UCSD-AML1 (cell line): Measurements from ENCODE around the gene PALLD.

ENCODE experiments used
- DNase-seq: peaks from one replicate; lab custom pipeline; 2025; ENCODE audit not compliant: unreplicated experiment; lab: John Stamatoyannopoulos, UW

PALLD gene

DNA sequence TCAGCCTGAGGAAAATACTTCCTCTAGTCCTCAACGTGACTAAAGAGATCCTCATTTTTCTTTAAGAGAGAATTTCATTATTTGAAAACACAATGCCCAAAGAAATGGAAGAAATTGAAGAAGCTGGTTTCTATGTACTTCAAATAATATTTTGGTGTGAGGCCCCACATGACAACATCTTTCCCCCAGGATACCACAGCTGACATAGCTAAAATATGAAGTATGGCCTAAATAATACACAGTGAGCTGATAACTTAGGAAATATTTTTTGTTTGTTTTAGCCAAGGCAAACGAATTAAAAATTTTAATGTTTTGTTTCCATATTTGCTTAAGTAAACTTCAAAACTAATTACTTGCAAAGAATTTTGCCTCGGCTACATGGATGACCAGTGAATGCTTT, 364.0 kb downstream of the PALLD start:
- no peak for DNase-seq

DNA sequence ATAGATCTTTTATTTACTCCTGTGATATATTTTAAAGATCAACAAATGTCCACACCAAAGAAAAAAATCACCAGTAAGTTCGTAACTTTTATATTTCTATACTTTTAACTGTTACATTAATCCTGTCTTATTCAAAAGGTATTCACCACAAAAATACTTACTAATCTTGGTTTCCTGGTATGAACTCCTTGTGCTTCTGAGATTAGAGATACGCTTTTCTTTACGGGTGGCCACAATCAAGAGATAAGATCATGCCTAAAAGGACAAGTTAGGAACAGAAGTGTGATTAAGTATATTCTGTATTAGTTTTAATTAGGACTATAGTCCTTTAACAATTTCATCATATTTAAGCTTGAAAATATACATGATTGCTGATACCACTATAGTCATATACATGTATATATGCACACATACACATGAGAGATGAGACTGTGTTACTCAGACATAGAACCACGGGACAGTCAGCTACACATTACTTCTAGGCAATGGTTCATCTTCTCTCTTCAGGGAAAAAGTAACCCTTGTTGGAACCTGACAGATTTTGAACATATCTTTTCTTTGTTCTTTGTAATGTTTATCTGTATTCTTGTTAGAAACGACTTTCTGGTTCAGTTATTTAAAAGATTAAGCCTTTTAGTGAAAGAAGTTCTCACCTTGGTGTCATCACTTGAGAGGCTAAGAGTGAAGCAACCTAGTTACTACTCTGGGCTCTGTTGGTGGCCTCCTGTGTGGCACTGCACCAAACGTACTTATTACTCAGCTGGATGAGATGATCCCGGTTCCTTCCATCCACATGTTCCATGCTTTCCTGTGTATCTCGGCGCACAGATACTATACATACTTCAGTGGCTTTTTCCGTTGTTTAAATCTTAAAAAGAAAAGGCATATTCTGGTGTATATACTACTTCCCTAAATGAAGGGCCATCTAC, 367.1 kb downstream of the PALLD start:
- no peak for DNase-seq

DNA sequence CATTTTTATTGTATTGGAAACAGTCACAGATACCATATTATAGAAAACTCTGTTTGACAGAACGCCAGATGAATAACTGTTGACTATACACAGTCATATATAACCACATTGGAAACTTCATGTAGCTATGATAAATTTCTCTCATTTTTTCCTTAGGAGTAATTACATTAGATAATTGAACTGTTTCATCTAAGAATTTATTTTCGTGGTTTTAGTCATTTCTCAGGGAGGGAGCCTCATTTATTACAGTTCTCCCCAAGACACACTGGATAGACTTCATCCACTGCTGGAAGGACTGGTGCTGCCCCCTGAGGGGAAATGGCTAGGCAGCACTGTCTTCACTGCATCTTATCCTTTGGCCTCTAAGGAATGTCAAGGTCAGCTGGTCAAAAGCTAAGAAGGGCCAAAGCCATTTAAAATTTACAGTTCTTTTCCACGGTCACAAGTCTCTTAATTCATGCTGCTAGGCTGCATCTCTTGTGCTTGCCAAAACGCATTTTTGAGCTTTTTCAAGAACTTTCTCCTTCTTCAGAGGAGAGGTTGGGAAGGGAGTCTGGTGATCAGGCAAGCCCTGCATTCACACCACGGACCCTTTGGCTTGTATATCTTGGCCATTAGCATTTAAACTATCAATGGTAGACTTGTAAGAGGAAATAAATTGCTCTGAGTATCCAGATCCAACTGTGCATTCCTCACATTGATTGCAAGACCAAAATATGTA, 368.1 kb downstream of the PALLD start:
- DNase-seq, result no peak

DNA sequence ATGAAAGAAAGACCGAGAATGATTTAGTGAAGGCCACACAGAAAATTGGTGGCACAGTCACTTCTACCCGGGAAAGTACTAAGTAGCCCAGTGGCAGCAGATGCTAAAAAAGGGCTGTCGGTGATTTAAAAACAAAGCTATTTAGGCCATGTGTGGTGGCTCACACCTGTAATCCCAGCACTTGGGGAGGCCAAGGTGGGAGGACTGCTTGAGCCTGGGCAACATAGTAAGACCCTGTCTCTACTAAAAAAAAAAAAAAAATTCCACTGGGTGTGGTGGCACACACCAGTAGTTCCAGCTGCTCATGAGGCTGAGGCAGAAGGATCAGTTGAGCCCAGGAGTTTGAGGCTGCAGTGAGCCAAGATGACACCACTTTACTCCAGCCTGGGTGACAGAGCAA, 369.0 kb downstream of the PALLD start:
- DNase-seq, result no peak

DNA sequence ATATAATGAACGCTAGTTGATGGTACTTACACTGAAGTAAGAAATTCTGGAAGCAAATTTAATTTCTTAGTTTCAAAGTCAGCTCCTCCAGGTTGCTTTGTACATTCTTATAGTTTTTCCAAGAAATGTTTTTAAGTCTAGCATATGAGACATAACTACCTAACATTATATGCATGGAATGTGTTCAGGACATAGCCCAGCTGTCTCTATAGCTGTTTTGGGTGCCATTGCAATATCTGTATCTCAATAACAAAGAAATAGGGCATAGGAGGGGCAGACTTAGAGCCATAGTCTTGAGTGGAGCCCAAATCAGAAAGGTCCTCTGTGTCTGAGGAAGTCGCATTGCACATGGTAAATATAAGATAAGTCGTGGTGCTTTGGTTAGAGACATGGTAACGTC, 369.8 kb downstream of the PALLD start:
- no peak for DNase-seq

DNA sequence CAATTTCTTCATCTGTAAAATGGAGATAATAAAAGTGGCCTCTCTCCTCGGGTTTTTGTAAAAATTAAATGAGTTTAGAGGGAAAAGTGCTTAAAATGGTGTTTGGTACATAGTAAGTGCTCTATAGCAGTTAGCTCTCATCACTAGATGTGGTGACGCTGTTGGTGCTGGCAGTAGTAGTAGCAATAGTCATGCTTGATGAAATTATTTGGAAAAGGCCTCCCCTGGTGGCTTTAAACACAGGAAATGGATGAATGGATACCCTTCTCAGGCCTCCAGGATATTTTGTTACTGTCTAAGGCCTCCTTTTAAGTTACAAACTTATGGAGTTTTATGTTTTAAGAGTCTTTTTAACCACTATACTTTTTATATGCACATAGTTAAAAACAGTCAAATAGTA, 370.3 kb downstream of the PALLD start:
- no peak for DNase-seq

DNA sequence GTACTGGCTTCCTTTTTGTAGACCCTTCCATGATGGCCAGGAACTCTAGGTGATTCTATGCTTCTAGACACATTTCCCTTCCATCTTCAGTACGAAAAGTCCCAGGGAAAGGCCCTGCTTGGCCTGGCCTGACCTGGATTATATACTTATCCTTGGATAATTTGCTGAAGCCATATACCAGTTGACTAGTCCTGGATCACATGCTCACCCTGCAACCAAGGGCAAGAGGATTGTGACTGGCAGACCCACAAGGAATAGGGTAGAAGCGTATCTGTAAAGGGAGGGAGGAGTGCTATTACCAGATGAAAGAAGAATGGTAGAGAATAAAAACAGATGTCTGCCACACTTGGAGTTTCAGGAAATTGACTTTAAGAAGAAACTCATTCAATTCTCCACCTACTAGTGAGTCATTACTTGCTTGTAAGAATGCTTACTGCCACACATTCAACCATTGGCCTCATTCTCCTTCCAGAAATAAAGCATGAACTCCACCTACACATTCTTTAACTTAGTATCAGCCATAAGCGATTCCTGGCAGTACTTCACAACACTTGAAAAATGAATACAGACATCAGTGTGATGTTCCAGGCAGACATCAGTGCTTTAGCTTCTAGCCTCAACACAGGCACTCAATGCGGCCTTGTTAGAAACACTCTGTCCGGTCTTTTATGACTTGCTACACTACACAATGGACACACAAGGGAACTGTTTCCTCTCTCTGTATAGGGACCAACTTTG, 371.4 kb downstream of the PALLD start:
- no peak for DNase-seq

DNA sequence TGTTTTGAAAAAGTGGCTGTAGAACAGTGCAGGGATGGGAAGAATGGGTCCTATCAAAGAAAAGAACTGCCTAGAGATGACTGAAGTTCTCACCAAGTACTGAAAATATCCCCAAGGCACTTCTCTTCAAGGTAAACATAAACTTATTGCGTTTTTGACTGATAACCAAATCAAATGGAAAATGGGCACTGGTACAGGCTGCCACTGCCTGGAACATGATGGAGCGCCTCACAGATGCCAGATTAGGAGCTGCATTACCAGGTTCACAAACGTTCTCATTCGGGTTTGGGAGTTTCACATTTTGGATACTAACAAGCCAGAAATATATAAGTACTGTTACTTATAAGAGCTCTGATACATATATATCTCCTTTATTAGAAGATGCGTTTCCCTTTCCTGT, 371.9 kb downstream of the PALLD start:
- no peak for DNase-seq

DNA sequence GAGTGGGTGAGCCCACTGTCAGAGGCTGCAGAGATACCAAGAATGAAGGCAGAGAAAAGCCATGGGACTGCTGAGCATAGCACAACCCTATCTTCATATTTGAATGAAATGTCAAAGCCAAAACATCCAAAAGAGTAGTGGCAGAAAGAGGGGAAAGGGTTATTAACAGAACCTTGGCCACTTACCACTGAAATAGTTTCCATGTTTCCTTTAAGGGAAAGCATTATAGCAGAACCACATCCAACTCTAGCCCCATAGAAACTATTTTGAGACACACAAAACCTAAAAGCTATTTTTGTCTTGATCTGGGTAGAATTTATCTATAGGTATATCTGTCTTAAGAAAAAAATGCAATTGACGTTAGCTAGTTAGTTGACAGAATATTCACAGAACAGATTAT, 373.2 kb downstream of the PALLD start:
- no peak for DNase-seq

DNA sequence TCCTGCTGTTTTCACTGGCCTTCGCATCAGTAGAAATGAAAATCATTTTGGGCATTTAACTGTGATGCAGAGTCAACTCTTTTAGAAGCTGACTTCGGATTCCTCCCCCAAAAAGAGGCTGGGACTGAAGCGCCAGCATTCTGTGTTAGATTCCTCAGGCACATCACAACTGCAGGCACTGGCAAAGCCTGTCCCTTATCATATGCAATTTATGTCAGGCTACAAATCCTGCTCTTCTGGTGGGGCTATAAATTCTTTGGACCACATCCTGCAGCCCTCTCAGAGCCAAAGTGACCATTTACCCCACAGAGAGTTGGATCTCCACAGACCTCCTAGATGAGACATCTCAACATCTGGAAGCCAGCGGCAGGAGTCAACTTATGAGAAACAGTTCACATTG, 374.8 kb downstream of the PALLD start:
- DNase-seq, result no peak

DNA sequence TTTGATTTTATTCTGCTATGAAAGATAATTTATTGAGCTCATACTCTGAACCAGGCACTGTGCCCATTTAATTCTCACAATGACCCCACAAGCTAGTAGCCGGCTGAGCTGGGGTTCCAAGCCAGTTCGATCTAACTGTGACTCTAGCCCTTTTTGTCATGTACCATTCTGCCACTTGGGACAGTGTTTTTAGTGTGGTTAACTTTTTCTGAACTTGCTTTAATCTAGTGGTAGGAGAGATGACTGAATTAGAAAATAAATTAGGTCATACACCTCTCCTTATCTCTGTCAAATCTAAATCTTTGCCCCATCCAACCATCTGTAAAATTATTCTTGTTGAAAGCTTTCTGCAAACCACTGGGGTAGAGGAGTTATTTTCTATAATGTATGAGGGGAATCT, 377.2 kb downstream of the PALLD start:
- DNase-seq, result no peak

DNA sequence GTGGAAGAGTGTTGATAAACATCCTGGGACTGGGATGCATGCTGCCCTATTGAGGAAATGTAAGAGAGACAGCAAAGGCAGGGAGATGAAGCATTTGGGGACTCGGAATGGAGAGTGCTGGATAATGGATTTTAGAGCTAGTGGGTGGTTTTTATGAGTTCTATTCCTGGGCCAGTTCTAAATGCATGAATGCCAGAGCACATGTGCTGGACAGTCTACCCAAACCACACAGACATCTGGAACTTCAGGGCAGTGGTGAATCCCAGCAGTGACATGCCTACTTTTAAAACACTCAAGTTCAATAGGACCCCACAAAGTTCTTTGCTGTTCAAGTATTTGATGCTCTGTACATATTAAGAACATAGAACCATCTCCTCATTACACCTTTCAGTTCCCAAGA, 379.3 kb downstream of the PALLD start:
- no peak for DNase-seq

DNA sequence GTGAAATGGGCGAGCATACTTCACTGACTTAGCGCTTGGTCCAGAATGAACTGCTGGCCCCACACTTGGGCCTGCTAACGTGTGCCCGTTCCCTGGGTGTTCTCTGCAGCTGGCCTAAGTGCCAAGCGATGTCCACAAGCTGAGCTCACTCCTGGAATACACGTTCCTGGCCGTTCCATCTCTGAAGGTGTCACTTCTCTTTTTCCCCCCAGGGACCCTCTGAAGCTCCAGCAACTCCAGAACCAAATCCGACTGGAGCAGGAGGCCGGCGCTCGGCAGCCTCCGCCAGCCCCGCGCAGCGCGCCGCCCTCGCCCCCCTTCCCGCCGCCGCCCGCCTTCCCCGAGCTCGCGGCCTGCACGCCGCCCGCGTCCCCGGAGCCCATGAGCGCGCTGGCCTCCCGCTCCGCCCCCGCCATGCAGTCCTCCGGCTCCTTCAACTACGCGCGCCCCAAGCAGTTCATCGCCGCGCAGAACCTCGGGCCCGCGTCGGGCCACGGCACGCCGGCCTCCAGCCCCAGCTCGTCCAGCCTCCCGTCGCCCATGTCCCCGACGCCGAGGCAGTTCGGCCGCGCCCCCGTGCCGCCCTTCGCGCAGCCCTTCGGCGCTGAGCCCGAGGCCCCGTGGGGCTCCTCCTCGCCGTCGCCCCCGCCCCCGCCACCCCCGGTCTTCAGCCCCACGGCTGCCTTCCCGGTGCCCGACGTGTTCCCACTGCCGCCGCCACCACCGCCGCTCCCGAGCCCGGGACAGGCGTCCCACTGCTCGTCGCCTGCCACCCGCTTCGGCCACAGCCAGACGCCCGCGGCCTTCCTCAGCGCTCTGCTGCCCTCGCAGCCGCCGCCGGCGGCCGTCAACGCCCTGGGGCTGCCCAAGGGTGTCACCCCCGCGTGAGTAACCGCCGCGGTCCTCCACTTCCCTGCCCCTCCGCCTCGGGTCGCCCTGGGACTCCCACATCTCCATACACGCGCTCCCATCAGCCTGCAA, 380.9 kb downstream of the PALLD start:
- peak; percentile 10 for DNase-seq

DNA sequence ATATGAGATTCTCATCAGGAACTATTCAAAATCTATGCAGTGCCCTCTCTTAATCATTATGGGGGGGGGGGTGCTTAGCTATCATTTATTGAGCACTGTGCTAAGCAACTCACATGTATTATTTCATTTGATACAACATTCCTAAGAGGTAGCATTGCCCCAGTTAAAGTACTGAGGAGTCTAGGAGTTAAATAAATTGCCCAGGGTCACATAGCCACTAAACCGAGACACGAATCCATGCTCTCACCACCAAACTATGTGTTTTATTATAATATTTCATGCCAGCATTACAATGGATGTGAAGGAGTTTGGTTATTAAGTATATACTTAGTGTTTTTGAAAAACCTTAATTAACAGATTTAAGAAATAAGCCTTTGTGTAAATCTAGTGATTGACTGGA, 381.8 kb downstream of the PALLD start:
- no peak for DNase-seq

DNA sequence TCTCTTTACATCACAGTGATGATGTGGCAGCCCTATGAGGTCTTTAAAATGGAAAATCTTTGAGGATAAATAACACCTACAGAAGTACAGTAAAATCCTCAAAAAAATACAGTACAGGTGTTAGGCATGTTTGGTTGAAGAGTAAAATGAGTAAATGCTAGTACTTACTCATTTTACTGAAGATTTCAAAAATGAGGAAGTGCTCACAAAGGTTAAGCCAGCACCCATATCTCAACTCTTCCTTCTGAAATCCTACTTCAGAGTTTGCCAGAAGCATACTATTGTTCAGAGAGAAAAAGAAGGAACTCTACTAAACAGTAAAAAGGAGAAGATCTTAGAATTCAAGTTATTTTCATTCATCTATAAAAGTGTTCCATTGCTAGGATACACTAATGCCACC, 382.3 kb downstream of the PALLD start:
- DNase-seq, result no peak

DNA sequence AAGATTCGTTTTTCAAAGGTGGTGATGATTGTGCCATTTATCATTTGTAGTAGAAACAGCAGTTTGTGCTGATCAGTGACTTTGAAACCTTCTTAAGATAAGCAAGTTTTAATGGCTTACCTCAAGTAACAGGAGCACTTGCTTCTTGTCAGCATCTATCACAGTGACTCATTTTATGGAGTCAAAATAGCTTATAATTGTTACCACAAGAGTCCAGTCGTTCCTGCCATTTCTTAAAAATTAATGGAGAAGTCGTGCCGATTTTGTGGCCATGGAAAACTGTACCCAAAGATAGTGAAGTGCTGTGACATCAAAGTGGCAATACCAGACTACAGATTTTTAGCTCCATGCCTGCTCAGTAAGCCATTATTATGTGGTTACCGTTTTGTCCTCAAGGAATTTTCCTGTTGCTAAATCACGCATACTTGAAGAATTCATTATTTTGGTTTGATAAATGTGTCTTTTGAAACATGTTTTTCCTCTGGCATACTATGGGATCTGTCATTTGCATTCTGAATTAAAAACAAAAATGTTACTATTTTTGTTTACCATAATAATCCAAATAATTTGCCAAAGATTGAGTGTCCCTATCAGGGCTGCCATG, 383.3 kb downstream of the PALLD start:
- DNase-seq, result no peak

DNA sequence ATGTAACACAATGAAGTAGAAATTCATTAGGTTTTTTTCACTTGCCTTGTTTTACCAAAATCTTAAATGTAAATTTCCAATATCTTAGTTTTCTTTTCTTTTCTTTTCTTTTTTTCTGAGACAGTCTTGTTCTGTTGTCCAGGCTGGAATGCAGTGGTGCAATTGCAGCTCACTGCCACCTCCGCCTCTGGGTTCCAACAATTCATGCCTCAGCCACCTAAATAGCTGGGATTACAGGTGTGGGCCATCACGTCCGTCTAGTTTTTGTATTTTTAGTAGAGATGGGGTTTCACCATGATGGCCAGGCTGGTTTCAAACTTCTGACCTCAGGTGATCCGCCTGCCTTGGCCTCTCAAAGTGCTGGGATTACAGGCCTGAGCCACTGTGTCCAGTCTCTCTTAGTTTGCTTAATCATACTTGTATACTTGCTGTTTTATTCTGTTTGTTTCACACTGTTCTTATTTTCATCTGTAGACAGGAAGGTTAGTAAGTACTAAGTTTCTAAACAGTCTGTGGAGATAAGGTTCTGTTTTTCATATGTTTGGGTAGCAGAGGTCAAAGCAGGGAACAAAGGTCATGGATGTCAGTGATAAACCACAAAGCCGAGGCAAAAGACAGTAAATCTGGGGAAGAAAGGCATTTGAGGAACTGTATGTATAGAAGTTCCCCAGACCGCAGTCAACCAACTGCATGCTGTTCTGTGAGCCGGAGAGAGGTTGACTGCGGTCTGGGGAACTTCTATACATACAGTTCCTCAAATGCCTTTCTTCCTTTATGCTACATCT, 384.2 kb downstream of the PALLD start:
- DNase-seq, result peak; percentile 31

DNA sequence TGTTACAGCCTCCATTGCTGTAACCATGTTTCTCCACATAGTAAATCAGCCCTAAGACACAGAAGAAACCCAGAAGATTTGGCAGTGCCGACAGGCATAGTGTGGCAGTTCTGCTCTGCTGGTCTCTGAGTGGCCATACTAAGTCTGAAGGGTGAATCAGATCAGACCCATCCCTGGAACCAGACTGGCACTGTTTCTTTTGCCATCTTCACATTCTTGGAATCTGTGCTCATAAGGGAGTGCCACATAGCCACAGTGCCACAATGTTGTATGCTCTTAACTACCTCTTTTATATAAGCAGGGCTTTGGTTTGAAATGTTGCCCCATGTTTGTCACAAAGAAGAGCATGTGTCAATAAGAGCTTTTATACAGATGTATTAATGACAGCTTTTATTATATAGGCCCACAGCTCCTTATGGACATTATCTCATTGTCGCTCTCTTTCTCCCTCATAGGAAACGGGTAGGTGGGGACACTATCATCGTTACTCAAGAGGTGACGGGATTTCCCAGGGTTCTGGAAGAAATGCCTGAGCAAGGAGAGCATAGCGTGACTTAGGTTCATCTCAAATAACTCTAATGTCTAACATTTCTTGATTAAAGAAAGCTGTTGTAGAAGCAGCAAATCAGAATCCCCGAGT, 385.0 kb downstream of the PALLD start:
- no peak for DNase-seq
